ENCODE measurements around the gene CLTC. TPM values are rescaled to one million over a fixed set of nuclear protein-coding genes. Genes with fewer than 3 reads are reported as not detected.

The CLTC gene
- total and polyA plus RNA-seq, 7 experiments from 2014 or later = 31.2 to 174 (median 78.1) TPM

DNA sequence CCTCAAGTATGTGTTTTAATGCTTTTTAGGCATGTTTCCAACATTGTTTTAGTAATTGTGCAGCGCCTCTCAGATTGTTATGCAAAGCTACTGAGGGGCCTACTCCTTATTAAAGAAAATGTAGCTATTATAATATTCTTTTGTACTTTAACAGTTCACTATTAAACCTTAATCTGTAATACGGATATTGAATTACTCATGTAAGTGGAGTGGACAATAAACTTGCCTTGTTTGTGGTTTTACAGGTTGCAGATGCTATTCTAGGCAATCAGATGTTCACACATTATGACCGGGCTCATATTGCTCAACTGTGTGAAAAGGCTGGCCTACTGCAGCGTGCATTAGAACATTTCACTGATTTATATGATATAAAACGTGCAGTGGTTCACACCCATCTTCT, 46.5 kb downstream of the CLTC start:
- Mint-ChIP-seq H3K27ac (no peak overlapping the region), H3K36me3 (peaks cover 4 to 20% (median 11%) of the 10 kb centered on the region in 5 donors), H3K4me1 (peaks cover 0 to 19% (median 12%) of the 10 kb centered on the region in 7 donors), H3K9me3 (no peaks in the 10 kb centered on the region), H3K4me3 (no peak overlapping the region), H3K27me3 (no peaks in the 10 kb centered on the region)
- H3K4me1 ChIP-seq (ENCODE audit: control insufficient read depth in 2 of 2, insufficient read depth in 2 of 2, low read length in 2 of 2) = no peaks in the 10 kb centered on the region
- ChIA-PET CTCF (no interaction called here), POLR2A (interaction anchor here (0.9 kb wide), 1 partner anchor 46 kb away, joined by 3 read pairs; the partner anchor contains the start of gene CLTC)
- no peak overlapping the region for H3K4me3 ChIP-seq (ENCODE audit: low read length)
- no peak for DNase-seq
- no peak overlapping the region for H3K27ac ChIP-seq (ENCODE audit: low read depth, low read length)
- H3K9me3 ChIP-seq (ENCODE audit: control insufficient read depth in 2 of 3, low read length in 3 of 3) = no peaks in the 10 kb centered on the region
- H3K36me3 ChIP-seq (ENCODE audit: control insufficient read depth in 2 of 3, insufficient read depth in 3 of 3, low read length in 3 of 3) = peaks cover 16 to 75% (median 58%) of the 10 kb centered on the region in 3 experiments
- intact Hi-C loops (cut with micrococcal nuclease) = loop anchor here in 1 of 2 donors (5.0 kb wide), 1 partner anchor 36 kb away; no protein-coding TSS in a partner anchor
- no peak for ATAC-seq
- H3K27me3 ChIP-seq (ENCODE audit: control insufficient read depth in 2 of 2, insufficient read depth in 2 of 2, low read length in 2 of 2) = no peaks in the 10 kb centered on the region

DNA sequence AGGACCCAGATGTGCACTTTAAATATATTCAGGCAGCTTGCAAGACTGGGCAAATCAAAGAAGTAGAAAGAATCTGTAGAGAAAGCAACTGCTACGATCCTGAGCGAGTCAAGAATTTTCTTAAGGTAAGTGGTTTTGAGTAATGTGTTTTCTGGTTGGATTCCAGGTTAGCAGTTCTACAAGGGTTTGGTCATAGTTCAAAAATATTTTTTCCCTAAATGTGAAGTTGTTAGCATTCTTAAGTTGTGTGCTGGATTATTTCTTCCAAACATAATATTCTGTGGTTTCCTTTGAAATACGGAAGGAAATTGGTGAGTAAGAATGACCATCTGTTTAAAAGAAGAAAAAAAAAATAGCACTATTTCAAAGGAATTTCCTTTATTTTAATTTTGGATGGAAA, 49.1 kb downstream of the CLTC start:
- Histone ChIP-seq H3K4me3 (ENCODE audit: low read length) (no peak overlapping the region), H3K9me3 (ENCODE audit: control insufficient read depth in 2 of 3, low read length in 3 of 3) (no peaks in the 10 kb centered on the region), H3K36me3 (ENCODE audit: control insufficient read depth in 2 of 3, insufficient read depth in 3 of 3, low read length in 3 of 3) (peaks cover 13 to 69% (median 44%) of the 10 kb centered on the region in 3 experiments), H3K27me3 (ENCODE audit: control insufficient read depth in 2 of 2, insufficient read depth in 2 of 2, low read length in 2 of 2) (no peaks in the 10 kb centered on the region), H3K4me1 (ENCODE audit: control insufficient read depth in 2 of 2, insufficient read depth in 2 of 2, low read length in 2 of 2) (no peaks in the 10 kb centered on the region), H3K27ac (ENCODE audit: low read depth, low read length) (no peak overlapping the region)
- intact Hi-C loops (cut with micrococcal nuclease) = loop anchor here in 1 of 2 donors (5.0 kb wide), 1 partner anchor 33 kb away; no protein-coding TSS in a partner anchor
- ChIA-PET CTCF (no interaction called here), POLR2A (interaction anchor here (1.0 to 1.4 kb wide), 2 partner anchors 12 to 18 kb away, joined by 3 to 4 read pairs; no protein-coding TSS in a partner anchor)
- peaks cover 4 to 28% (median 16%) of the 10 kb centered on the region in 7 donors for H3K4me1 Mint-ChIP-seq
- H3K36me3 Mint-ChIP-seq = peaks cover 0 to 23% (median 7%) of the 10 kb centered on the region in 5 donors
- no peak overlapping the region for H3K4me3 Mint-ChIP-seq
- ATAC-seq (no peak), DNase-seq (no peak)
- no peaks in the 10 kb centered on the region for H3K9me3 Mint-ChIP-seq
- no peaks in the 10 kb centered on the region for H3K27me3 Mint-ChIP-seq
- H3K27ac Mint-ChIP-seq = peak overlapping the region in 7 of 9 donors; percentile 10 to 68 (median 43)

DNA sequence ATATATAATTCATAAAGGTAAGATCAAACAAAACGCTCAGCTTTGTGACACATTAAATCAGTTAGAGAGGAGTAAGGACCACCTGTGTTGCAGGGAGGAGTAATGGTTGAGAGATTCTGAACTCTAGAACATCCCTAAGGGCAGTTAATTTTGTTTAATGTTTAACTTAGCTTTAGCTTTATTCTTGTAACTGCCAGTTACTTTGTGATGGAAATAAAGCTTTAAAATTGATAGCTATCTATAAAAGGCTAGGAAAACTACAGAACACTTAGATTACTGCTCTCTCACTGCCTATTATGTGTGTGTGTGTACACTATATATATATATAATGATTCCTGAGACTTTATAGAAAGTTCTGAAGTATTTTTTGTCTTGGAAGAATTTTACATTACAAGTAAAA, 49.7 kb downstream of the CLTC start:
- POLR2A ChIA-PET = interaction anchor here (1.0 to 1.4 kb wide), 2 partner anchors 12 to 18 kb away, joined by 3 to 4 read pairs; no protein-coding TSS in a partner anchor
- Mint-ChIP-seq H3K4me1 (peaks cover 4 to 28% (median 16%) of the 10 kb centered on the region in 7 donors), H3K27ac (peak overlapping the region in 8 of 9 donors; percentile 5 to 82 (median 55)), H3K9me3 (no peaks in the 10 kb centered on the region), H3K27me3 (no peaks in the 10 kb centered on the region), H3K36me3 (peaks cover 0 to 23% (median 7%) of the 10 kb centered on the region in 5 donors), H3K4me3 (no peak overlapping the region)
- intact Hi-C loops (cut with micrococcal nuclease) = loop anchor here in 1 of 2 donors (5.0 kb wide), 1 partner anchor 33 kb away; no protein-coding TSS in a partner anchor
- ATAC-seq (no peak), DNase-seq (no peak)
- Histone ChIP-seq H3K4me3 (ENCODE audit: low read length) (no peak overlapping the region), H3K27ac (ENCODE audit: low read depth, low read length) (no peak overlapping the region), H3K9me3 (ENCODE audit: control insufficient read depth in 2 of 3, low read length in 3 of 3) (no peaks in the 10 kb centered on the region), H3K27me3 (ENCODE audit: control insufficient read depth in 2 of 2, insufficient read depth in 2 of 2, low read length in 2 of 2) (no peaks in the 10 kb centered on the region), H3K36me3 (ENCODE audit: control insufficient read depth in 2 of 3, insufficient read depth in 3 of 3, low read length in 3 of 3) (peaks cover 17 to 69% (median 42%) of the 10 kb centered on the region in 3 experiments), H3K4me1 (ENCODE audit: control insufficient read depth in 2 of 2, insufficient read depth in 2 of 2, low read length in 2 of 2) (no peaks in the 10 kb centered on the region)
- CTCF ChIA-PET = no interaction called here

DNA sequence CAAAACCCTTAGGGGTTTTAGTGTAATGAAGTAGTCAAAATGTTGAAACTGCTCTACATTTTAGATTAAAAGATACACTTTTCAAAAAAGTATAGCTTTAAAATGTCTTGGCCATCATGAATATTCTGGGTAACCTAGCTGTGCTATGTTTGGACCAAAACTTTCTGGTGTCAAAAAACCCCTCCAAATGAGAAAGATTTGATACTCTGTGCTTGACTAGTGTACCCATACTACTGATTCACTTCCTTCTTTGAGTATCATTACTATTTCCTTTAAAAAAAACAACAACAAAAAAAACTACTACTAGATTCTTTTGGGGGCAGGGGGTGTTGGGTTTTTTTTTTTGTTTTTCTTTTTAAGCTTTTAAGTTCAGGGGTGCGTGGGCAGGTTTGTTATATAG, 50.2 kb downstream of the CLTC start:
- Histone ChIP-seq H3K27ac (ENCODE audit: low read depth, low read length) (no peak overlapping the region), H3K4me1 (ENCODE audit: control insufficient read depth in 2 of 2, insufficient read depth in 2 of 2, low read length in 2 of 2) (no peaks in the 10 kb centered on the region), H3K4me3 (ENCODE audit: low read length) (no peak overlapping the region), H3K36me3 (ENCODE audit: control insufficient read depth in 2 of 3, insufficient read depth in 3 of 3, low read length in 3 of 3) (peaks cover 22 to 68% (median 42%) of the 10 kb centered on the region in 3 experiments), H3K27me3 (ENCODE audit: control insufficient read depth in 2 of 2, insufficient read depth in 2 of 2, low read length in 2 of 2) (no peaks in the 10 kb centered on the region), H3K9me3 (ENCODE audit: control insufficient read depth in 2 of 3, low read length in 3 of 3) (no peaks in the 10 kb centered on the region)
- Mint-ChIP-seq H3K27me3 (no peaks in the 10 kb centered on the region), H3K27ac (peak overlapping the region in 8 of 9 donors; percentile 5 to 82 (median 55)), H3K4me3 (no peak overlapping the region), H3K36me3 (peaks cover 0 to 18% (median 7%) of the 10 kb centered on the region in 5 donors), H3K4me1 (peaks cover 4 to 28% (median 16%) of the 10 kb centered on the region in 7 donors), H3K9me3 (no peaks in the 10 kb centered on the region)
- ATAC-seq = no peak
- intact Hi-C loops (cut with micrococcal nuclease) = loop anchor here (2.0 to 5.0 kb wide), 2 partner anchors 32 to 51 kb away; partner anchors contain the start of gene CLTC (in 1 of the 2)
- ChIA-PET POLR2A (interaction anchor here (0.7 to 1.4 kb wide), 3 partner anchors 11 to 1038 kb away, joined by 3 to 4 read pairs (median 3); no protein-coding TSS in a partner anchor), CTCF (interaction anchor here (0.9 kb wide), 1 partner anchor 34 kb away, joined by 3 read pairs; no protein-coding TSS in a partner anchor)
- no peak for DNase-seq

DNA sequence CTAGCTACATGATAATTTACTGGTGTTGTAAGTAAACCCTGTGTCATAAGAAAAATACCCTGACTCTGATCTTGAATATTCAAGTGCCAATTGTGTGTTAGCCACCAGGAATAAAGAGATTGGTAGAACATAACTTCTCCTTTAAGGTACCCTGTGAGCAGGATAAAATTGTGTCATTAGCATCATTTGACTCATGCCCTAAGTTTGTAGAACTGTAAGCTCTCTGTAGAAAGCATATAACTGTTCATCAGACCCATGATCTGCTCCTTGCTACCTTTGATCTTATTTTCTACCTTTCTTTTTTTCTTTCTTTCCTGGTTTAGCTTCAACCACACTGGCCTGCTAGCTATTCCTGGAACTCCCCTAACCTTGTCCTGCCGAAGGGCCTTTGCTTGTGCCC, 51.7 kb downstream of the CLTC start:
- Histone ChIP-seq H3K27ac (ENCODE audit: low read depth, low read length) (peak overlapping the region; percentile 26), H3K36me3 (ENCODE audit: control insufficient read depth in 2 of 3, insufficient read depth in 3 of 3, low read length in 3 of 3) (peaks cover 27 to 66% (median 44%) of the 10 kb centered on the region in 3 experiments), H3K27me3 (ENCODE audit: control insufficient read depth in 2 of 2, insufficient read depth in 2 of 2, low read length in 2 of 2) (no peaks in the 10 kb centered on the region), H3K4me3 (ENCODE audit: low read length) (no peak overlapping the region), H3K4me1 (ENCODE audit: control insufficient read depth in 2 of 2, insufficient read depth in 2 of 2, low read length in 2 of 2) (no peaks in the 10 kb centered on the region), H3K9me3 (ENCODE audit: control insufficient read depth in 2 of 3, low read length in 3 of 3) (no peaks in the 10 kb centered on the region)
- Mint-ChIP-seq H3K27ac (peak overlapping the region; percentile 5 to 77 (median 60)), H3K27me3 (no peaks in the 10 kb centered on the region), H3K4me3 (no peak overlapping the region), H3K9me3 (no peaks in the 10 kb centered on the region), H3K4me1 (peaks cover 4 to 28% (median 16%) of the 10 kb centered on the region in 7 donors), H3K36me3 (peaks cover 0 to 19% (median 7%) of the 10 kb centered on the region in 5 donors)
- ChIA-PET CTCF (no interaction called here), POLR2A (interaction anchor here (0.9 to 1.1 kb wide), 2 partner anchors 14 to 49 kb away, joined by 3 read pairs; no protein-coding TSS in a partner anchor)
- no peak for ATAC-seq
- intact Hi-C loops (cut with micrococcal nuclease) = loop anchor here in 1 of 2 donors (2.0 kb wide), 1 partner anchor 53 kb away; the partner anchor contains the start of gene CLTC
- no peak for DNase-seq

DNA sequence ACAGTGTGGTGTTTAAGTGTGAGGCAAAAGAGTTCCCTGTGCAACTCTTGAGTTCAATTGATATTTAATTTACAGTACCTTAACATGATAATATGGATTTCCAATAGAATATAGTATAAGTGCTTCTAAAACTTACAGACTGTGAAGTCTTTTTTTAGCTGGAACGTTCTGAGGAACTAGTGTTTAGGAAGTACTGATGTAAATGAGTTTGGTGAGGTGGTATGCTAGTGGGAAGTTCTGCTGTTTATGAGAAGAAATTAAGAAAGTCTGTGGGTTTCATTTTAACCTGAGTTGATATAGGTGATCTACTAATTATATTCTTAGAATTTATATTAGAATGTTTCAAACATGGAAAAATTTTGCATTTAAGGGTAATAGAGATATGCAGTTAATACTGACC, 55.5 kb downstream of the CLTC start:
- H3K4me3 ChIP-seq (ENCODE audit: low read length) = no peak overlapping the region
- H3K4me1 ChIP-seq (ENCODE audit: control insufficient read depth in 2 of 2, insufficient read depth in 2 of 2, low read length in 2 of 2) = no peaks in the 10 kb centered on the region
- peaks cover 23 to 71% (median 37%) of the 10 kb centered on the region in 3 experiments for H3K36me3 ChIP-seq (ENCODE audit: control insufficient read depth in 2 of 3, insufficient read depth in 3 of 3, low read length in 3 of 3)
- peaks cover 4 to 18% (median 7%) of the 10 kb centered on the region in 7 donors for H3K4me1 Mint-ChIP-seq
- H3K27me3 Mint-ChIP-seq = no peaks in the 10 kb centered on the region
- ATAC-seq (no peak), DNase-seq (no peak)
- H3K27me3 ChIP-seq (ENCODE audit: control insufficient read depth in 2 of 2, insufficient read depth in 2 of 2, low read length in 2 of 2) = no peaks in the 10 kb centered on the region
- no peak overlapping the region for H3K27ac ChIP-seq (ENCODE audit: low read depth, low read length)
- CTCF ChIA-PET = no interaction called here
- peaks cover 4 to 37% (median 14%) of the 10 kb centered on the region in 5 donors for H3K36me3 Mint-ChIP-seq
- H3K27ac Mint-ChIP-seq = peak overlapping the region in 4 of 9 donors; percentile 22 to 67 (median 34)
- H3K9me3 Mint-ChIP-seq = no peaks in the 10 kb centered on the region
- no peaks in the 10 kb centered on the region for H3K9me3 ChIP-seq (ENCODE audit: control insufficient read depth in 2 of 3, low read length in 3 of 3)
- intact Hi-C loops (cut with micrococcal nuclease) = no loop called here
- POLR2A ChIA-PET = interaction anchor here (0.8 to 2.7 kb wide), 4 partner anchors 11 to 55 kb away, joined by 3 to 11 read pairs (median 4); partner anchors contain the start of gene CLTC
- no peak overlapping the region for H3K4me3 Mint-ChIP-seq

Data from naive thymus-derived CD4-positive, alpha-beta T cell (primary cell).